GM12878 (cell line): Measurements from ENCODE around the gene ZBTB44. TPM values are rescaled to one million over a fixed set of nuclear protein-coding genes. Genes with fewer than 3 reads are reported as not detected.

Experiments
- JUNB ChIP-seq: IDR thresholded peaks from 2 replicates; pipeline ENCODE4 v1.6.1; 2016; ENCODE audit warnings: antibody characterized with exemption, mild to moderate bottlenecking
- NR2C1 ChIP-seq: fragments of 450-650 bp; IDR thresholded peaks from 2 replicates; pipeline ENCODE4 v1.6.1; 2017; ENCODE audit warnings: antibody characterized with exemption, mild to moderate bottlenecking, moderate library complexity
- SRF ChIP-seq, 2 experiments: IDR thresholded peaks; 2 replicates each; pipeline ENCODE4 v1.6.1; 2011; ENCODE audit warnings: low read depth in 2 of 2, low read length in 2 of 2, mild to moderate bottlenecking in 1 of 2, moderate library complexity in 1 of 2
- ZNF24 ChIP-seq: fragments of 450-650 bp; IDR thresholded peaks from 2 replicates; pipeline ENCODE4 v1.6.1; 2017; ENCODE audit warnings: antibody characterized with exemption, mild to moderate bottlenecking
- polyA plus RNA-seq, 11 experiments: library from polyadenylated mRNA; depleted of rRNA in 4 of 11; unstranded in 6 of 11; stranded (reverse) in 5 of 11; fragments of >200 nt; fragmentation: Nextera tagmentation in 4 of 11; fragmentation: Illumina TruSeq in 1 of 11; extraction: Ambion mirVana in 4 of 11; extraction: Trizol in 1 of 11; gene quantifications; 1 replicate in 1 of 11; 2 replicates in 10 of 11; pipeline versions ENCODE4 v1.2.1 to v1.2.3, GENCODE V29; 2011 to 2016; ENCODE audit warnings: inconsistent platforms in 2 of 11, missing spikeins in 2 of 11, low read depth in 1 of 11
- total RNA-seq, 4 experiments: library from RNA; depleted of rRNA in 3 of 4; stranded (reverse); fragments of >200 nt in 3 of 4; fragmentation: Illumina TruSeq in 1 of 4; extraction: Trizol in 1 of 4; gene quantifications; 2 replicates each; pipeline versions ENCODE4 v1.2.1 to v1.2.3, GENCODE V29; 2013 to 2021
- TF ChIP-seq, protein P1 (sequence below): fragments of 450-650 bp; IDR thresholded peaks from 2 replicates; pipeline ENCODE4 v1.6.1; 2017; ENCODE audit warnings: antibody characterized with exemption, mild to moderate bottlenecking, moderate library complexity
- TF ChIP-seq, protein P2 (sequence below): fragments of 450-650 bp; IDR thresholded peaks from 2 replicates; pipeline ENCODE4 v1.6.1; 2016; ENCODE audit warnings: mild to moderate bottlenecking, moderate library complexity, borderline replicate concordance

The ZBTB44 gene
- total and polyA plus RNA-seq, 10 of the 15 experiments (the other 5 are each of a cell fraction or from before 2014, with no cell fraction given): 2.8 to 38.2 (median 12.2) TPM

DNA sequence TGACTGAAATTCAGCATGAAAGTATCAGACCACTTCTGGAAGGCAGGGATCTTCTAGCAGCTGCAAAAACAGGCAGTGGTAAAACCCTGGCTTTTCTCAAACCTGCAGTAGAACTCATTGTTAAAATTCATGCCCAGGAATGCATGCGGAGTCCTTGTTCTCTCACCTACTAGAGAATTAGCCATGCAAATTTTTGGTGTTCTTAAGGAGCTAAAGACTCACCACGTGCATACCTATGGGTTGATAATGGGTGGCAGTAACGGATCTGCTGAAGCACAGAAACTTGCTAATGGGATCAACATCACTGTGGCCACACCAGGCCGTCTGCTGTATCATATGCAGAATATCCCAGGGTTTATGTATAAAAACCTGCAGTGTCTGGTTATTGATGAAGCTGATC is 19.1 kb downstream of the ZBTB44 start (continued):
- no peak for TF ChIP-seq SRF (IDR thresholded peaks at IDR 0.05; ENCODE audit: low read depth in 2 of 2, low read length in 2 of 2)
- TF ChIP-seq JUNB: no peak
- TF ChIP-seq, protein P1, sequence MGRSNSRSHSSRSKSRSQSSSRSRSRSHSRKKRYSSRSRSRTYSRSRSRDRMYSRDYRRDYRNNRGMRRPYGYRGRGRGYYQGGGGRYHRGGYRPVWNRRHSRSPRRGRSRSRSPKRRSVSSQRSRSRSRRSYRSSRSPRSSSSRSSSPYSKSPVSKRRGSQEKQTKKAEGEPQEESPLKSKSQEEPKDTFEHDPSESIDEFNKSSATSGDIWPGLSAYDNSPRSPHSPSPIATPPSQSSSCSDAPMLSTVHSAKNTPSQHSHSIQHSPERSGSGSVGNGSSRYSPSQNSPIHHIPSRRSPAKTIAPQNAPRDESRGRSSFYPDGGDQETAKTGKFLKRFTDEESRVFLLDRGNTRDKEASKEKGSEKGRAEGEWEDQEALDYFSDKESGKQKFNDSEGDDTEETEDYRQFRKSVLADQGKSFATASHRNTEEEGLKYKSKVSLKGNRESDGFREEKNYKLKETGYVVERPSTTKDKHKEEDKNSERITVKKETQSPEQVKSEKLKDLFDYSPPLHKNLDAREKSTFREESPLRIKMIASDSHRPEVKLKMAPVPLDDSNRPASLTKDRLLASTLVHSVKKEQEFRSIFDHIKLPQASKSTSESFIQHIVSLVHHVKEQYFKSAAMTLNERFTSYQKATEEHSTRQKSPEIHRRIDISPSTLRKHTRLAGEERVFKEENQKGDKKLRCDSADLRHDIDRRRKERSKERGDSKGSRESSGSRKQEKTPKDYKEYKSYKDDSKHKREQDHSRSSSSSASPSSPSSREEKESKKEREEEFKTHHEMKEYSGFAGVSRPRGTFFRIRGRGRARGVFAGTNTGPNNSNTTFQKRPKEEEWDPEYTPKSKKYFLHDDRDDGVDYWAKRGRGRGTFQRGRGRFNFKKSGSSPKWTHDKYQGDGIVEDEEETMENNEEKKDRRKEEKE: no peak
- TF ChIP-seq, protein P2, sequence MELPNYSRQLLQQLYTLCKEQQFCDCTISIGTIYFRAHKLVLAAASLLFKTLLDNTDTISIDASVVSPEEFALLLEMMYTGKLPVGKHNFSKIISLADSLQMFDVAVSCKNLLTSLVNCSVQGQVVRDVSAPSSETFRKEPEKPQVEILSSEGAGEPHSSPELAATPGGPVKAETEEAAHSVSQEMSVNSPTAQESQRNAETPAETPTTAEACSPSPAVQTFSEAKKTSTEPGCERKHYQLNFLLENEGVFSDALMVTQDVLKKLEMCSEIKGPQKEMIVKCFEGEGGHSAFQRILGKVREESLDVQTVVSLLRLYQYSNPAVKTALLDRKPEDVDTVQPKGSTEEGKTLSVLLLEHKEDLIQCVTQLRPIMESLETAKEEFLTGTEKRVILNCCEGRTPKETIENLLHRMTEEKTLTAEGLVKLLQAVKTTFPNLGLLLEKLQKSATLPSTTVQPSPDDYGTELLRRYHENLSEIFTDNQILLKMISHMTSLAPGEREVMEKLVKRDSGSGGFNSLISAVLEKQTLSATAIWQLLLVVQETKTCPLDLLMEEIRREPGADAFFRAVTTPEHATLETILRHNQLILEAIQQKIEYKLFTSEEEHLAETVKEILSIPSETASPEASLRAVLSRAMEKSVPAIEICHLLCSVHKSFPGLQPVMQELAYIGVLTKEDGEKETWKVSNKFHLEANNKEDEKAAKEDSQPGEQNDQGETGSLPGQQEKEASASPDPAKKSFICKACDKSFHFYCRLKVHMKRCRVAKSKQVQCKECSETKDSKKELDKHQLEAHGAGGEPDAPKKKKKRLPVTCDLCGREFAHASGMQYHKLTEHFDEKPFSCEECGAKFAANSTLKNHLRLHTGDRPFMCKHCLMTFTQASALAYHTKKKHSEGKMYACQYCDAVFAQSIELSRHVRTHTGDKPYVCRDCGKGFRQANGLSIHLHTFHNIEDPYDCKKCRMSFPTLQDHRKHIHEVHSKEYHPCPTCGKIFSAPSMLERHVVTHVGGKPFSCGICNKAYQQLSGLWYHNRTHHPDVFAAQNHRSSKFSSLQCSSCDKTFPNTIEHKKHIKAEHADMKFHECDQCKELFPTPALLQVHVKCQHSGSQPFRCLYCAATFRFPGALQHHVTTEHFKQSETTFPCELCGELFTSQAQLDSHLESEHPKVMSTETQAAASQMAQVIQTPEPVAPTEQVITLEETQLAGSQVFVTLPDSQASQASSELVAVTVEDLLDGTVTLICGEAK: no peak
- TF ChIP-seq ZNF24: no peak
- TF ChIP-seq NR2C1: no peak
